CD8-positive, alpha-beta memory T cell (primary cell): ENCODE measurements around the gene MTPN. TPM values are rescaled to one million over a fixed set of nuclear protein-coding genes. Genes with fewer than 3 reads are reported as not detected.

ENCODE experiments used
- CTCF ChIA-PET: fragments of 350-600 bp; sonication (Branson Sonifier 250); formaldehyde crosslinking; loops from one replicate; lab custom pipeline; 2021; ENCODE audit warnings: antibody characterized with exemption; lab: Charles Lee
- POLR2A ChIA-PET: fragments of 350-600 bp; sonication (Branson Sonifier 250); formaldehyde crosslinking; loops from one replicate; lab custom pipeline; 2021; ENCODE audit warnings: antibody characterized with exemption; lab: Charles Lee
- DNase-seq, 5 donors: peaks; one replicate each; pipeline versions ENCODE4 v3.0.0 to v3.0.0-alpha.2; 2020 to 2022; ENCODE audit warnings: mixed read lengths in 1 of 5
- H3K27ac ChIP-seq: one replicate; pipeline ENCODE4 v1.7.0; 2013; ENCODE audit warnings: low read depth, mild to moderate bottlenecking, low read length, moderate library complexity
- H3K27me3 ChIP-seq: 2 replicates; pipeline ENCODE4 v1.7.0; 2013; ENCODE audit warnings: low read length, mild to moderate bottlenecking; ENCODE audit not compliant: insufficient read depth, poor library complexity, severe bottlenecking
- H3K36me3 ChIP-seq: 2 replicates; pipeline ENCODE4 v1.7.0; 2013; ENCODE audit warnings: mild to moderate bottlenecking, low read length, moderate library complexity; ENCODE audit not compliant: insufficient read depth
- H3K4me1 ChIP-seq: 2 replicates; pipeline ENCODE4 v1.7.0; 2013; ENCODE audit warnings: mild to moderate bottlenecking, low read length, moderate library complexity; ENCODE audit not compliant: insufficient read depth
- H3K4me3 ChIP-seq: 2 replicates; pipeline ENCODE4 v1.7.0; 2013; ENCODE audit warnings: mild to moderate bottlenecking, low read length
- H3K9me3 ChIP-seq: 2 replicates; pipeline ENCODE4 v1.7.0; 2013; ENCODE audit warnings: mild to moderate bottlenecking, low read length
- H3K27ac Mint-ChIP-seq, 8 donors: one replicate each; pipeline ENCODE4 v1.8.0; 2020 to 2021; ENCODE audit warnings: mixed read lengths in 8 of 8, mild to moderate bottlenecking in 6 of 8, inconsistent platforms in 3 of 8, moderate library complexity in 3 of 8
- H3K27me3 Mint-ChIP-seq, 2 donors: one replicate each; pipeline ENCODE4 v1.8.0; 2020 to 2021; ENCODE audit warnings: mixed read lengths in 2 of 2, mild to moderate bottlenecking in 1 of 2, moderate library complexity in 1 of 2
- H3K36me3 Mint-ChIP-seq, 3 donors: one replicate each; pipeline ENCODE4 v1.8.0; 2020 to 2021; ENCODE audit warnings: mixed read lengths in 3 of 3, inconsistent platforms in 1 of 3, mild to moderate bottlenecking in 1 of 3
- H3K4me1 Mint-ChIP-seq, 3 donors: one replicate each; pipeline ENCODE4 v1.8.0; 2020 to 2021; ENCODE audit warnings: mixed read lengths in 3 of 3, inconsistent platforms in 1 of 3, mild to moderate bottlenecking in 1 of 3
- H3K4me3 Mint-ChIP-seq, 7 donors: one replicate each; pipeline ENCODE4 v1.8.0; 2020 to 2021; ENCODE audit warnings: mixed read lengths in 7 of 7, mild to moderate bottlenecking in 6 of 7, moderate library complexity in 4 of 7, inconsistent platforms in 2 of 7
- H3K9me3 Mint-ChIP-seq, 5 donors: one replicate each; pipeline ENCODE4 v1.8.0; 2020 to 2022; ENCODE audit warnings: mixed read lengths in 5 of 5, mild to moderate bottlenecking in 3 of 5, moderate library complexity in 2 of 5, inconsistent platforms in 1 of 5
- polyA plus RNA-seq: library from polyadenylated mRNA; unstranded; fragments of 300-500 nt; fragmentation: Illumina TruSeq; gene quantifications from one replicate; pipeline ENCODE4 v1.2.3, GENCODE V29; 2021
- total RNA-seq, 2 experiments: library from RNA; stranded (reverse); gene quantifications; one replicate each; pipeline ENCODE4 v1.2.3, GENCODE V29; 2021

MTPN gene
- total and polyA plus RNA-seq, 3 experiments from 2014 or later = 101 to 147 (median 143) TPM

GRCh38 chr7:135929722-135930141 is 47.4 kb downstream of the MTPN start:
- Mint-ChIP-seq H3K36me3 (peaks cover 0 to 50% (median 11%) of the 10 kb centered on the region in 3 donors), H3K4me1 (peaks cover 46 to 65% (median 48%) of the 10 kb centered on the region in 3 donors), H3K27ac (peak overlapping the region in 5 of 8 donors; percentile 19 to 84 (median 64)), H3K9me3 (no peaks in the 10 kb centered on the region), H3K4me3 (peak overlapping the region in 1 of 7 donors; percentile 6), H3K27me3 (no peaks in the 10 kb centered on the region)
- no peak for DNase-seq
- CTCF ChIA-PET = no interaction called here
- H3K9me3 ChIP-seq = no peaks in the 10 kb centered on the region
- H3K4me1 ChIP-seq = peaks cover 25% of the 10 kb centered on the region
- H3K27me3 ChIP-seq = no peaks in the 10 kb centered on the region
- no peak overlapping the region for H3K27ac ChIP-seq
- POLR2A ChIA-PET = no interaction called here
- no peak overlapping the region for H3K4me3 ChIP-seq
- H3K36me3 ChIP-seq = peaks cover 21% of the 10 kb centered on the region

DNA sequence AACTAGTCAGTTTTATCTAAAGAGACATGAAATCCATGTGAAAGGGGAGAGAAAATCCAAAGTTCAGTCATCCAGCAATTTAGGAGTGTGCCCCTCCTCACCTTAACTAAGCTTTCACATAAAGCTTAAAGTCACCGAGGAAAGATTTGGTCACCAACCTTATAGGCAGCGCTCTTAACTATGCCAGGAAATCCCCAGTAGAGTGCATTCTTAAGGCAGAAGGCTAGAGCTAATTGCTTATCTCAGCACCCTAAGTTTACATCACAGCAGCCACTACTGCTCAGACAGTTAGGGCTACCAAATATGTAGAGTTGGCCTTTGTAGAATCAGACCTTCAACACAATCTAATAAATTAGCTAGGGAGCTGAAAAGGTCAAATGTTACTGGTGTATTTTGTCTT is 47.9 kb downstream of the MTPN start:
- peaks cover 0 to 50% (median 11%) of the 10 kb centered on the region in 3 donors for H3K36me3 Mint-ChIP-seq
- no peaks in the 10 kb centered on the region for H3K27me3 Mint-ChIP-seq
- no peak overlapping the region for H3K4me3 Mint-ChIP-seq
- H3K4me1 Mint-ChIP-seq = peaks cover 41 to 60% (median 43%) of the 10 kb centered on the region in 3 donors
- H3K4me1 ChIP-seq = peaks cover 21% of the 10 kb centered on the region
- peaks cover 21% of the 10 kb centered on the region for H3K36me3 ChIP-seq
- CTCF ChIA-PET = no interaction called here
- H3K27ac Mint-ChIP-seq = peak overlapping the region in 3 of 8 donors; percentile 19 to 82 (median 64)
- POLR2A ChIA-PET = no interaction called here
- no peaks in the 10 kb centered on the region for H3K9me3 Mint-ChIP-seq
- no peak overlapping the region for H3K27ac ChIP-seq
- no peaks in the 10 kb centered on the region for H3K9me3 ChIP-seq
- DNase-seq = no peak
- H3K27me3 ChIP-seq = no peaks in the 10 kb centered on the region
- H3K4me3 ChIP-seq = no peak overlapping the region

- H3K9me3 Mint-ChIP-seq = no peaks in the 10 kb centered on the region
- CTCF ChIA-PET = no interaction called here
- Histone ChIP-seq H3K4me3 (no peak overlapping the region), H3K9me3 (no peaks in the 10 kb centered on the region), H3K27ac (no peak overlapping the region), H3K4me1 (peaks cover 11% of the 10 kb centered on the region), H3K36me3 (peaks cover 21% of the 10 kb centered on the region), H3K27me3 (no peaks in the 10 kb centered on the region)
- no peak overlapping the region for H3K4me3 Mint-ChIP-seq
- POLR2A ChIA-PET = no interaction called here
- no peaks in the 10 kb centered on the region for H3K27me3 Mint-ChIP-seq
- DNase-seq = no peak
- no peak overlapping the region for H3K27ac Mint-ChIP-seq
- peaks cover 30 to 49% (median 32%) of the 10 kb centered on the region in 3 donors for H3K4me1 Mint-ChIP-seq
- peaks cover 0 to 50% (median 11%) of the 10 kb centered on the region in 3 donors for H3K36me3 Mint-ChIP-seq
These were observed 49.0 kb downstream of the MTPN start for GRCh38 chr7:135928136-135928535.

GRCh38 chr7:135925210-135925609 is 51.9 kb downstream of the MTPN start:
- Histone ChIP-seq H3K9me3 (no peaks in the 10 kb centered on the region), H3K4me3 (no peak overlapping the region), H3K27me3 (no peaks in the 10 kb centered on the region), H3K27ac (no peak overlapping the region), H3K4me1 (peaks cover 11% of the 10 kb centered on the region), H3K36me3 (peaks cover 21% of the 10 kb centered on the region)
- Mint-ChIP-seq H3K4me1 (peaks cover 11 to 24% (median 16%) of the 10 kb centered on the region in 3 donors), H3K36me3 (peaks cover 10 to 38% (median 13%) of the 10 kb centered on the region in 3 donors), H3K27ac (no peak overlapping the region), H3K4me3 (no peak overlapping the region), H3K27me3 (no peaks in the 10 kb centered on the region), H3K9me3 (no peaks in the 10 kb centered on the region)
- ChIA-PET POLR2A (no interaction called here), CTCF (no interaction called here)
- no peak for DNase-seq

- no peaks in the 10 kb centered on the region for H3K9me3 ChIP-seq
- peak overlapping the region in 1 of 8 donors; percentile 51 for H3K27ac Mint-ChIP-seq
- CTCF ChIA-PET = no interaction called here
- H3K4me3 ChIP-seq = no peak overlapping the region
- H3K4me1 ChIP-seq = peaks cover 2% of the 10 kb centered on the region
- peaks cover 14% of the 10 kb centered on the region for H3K36me3 ChIP-seq
- no peaks in the 10 kb centered on the region for H3K27me3 Mint-ChIP-seq
- no peak overlapping the region for H3K27ac ChIP-seq
- POLR2A ChIA-PET = no interaction called here
- H3K36me3 Mint-ChIP-seq = peaks cover 8 to 30% (median 10%) of the 10 kb centered on the region in 3 donors
- no peaks in the 10 kb centered on the region for H3K27me3 ChIP-seq
- H3K4me3 Mint-ChIP-seq = no peak overlapping the region
- no peaks in the 10 kb centered on the region for H3K9me3 Mint-ChIP-seq
- no peak for DNase-seq
- peaks cover 5 to 16% (median 11%) of the 10 kb centered on the region in 3 donors for H3K4me1 Mint-ChIP-seq
These were observed 52.9 kb downstream of the MTPN start for GRCh38 chr7:135924302-135924701.

GRCh38 chr7:135922263-135922662 is 54.9 kb downstream of the MTPN start:
- no peak overlapping the region for H3K27ac ChIP-seq
- ChIA-PET CTCF (no interaction called here), POLR2A (no interaction called here)
- no peaks in the 10 kb centered on the region for H3K27me3 ChIP-seq
- H3K36me3 Mint-ChIP-seq = peaks cover 9 to 13% (median 10%) of the 10 kb centered on the region in 3 donors
- no peaks in the 10 kb centered on the region for H3K9me3 Mint-ChIP-seq
- H3K27ac Mint-ChIP-seq = no peak overlapping the region
- H3K4me3 ChIP-seq = no peak overlapping the region
- DNase-seq = no peak
- H3K36me3 ChIP-seq = peaks cover 4% of the 10 kb centered on the region
- H3K4me3 Mint-ChIP-seq = no peak overlapping the region
- H3K4me1 ChIP-seq = no peaks in the 10 kb centered on the region
- H3K27me3 Mint-ChIP-seq = no peaks in the 10 kb centered on the region
- peaks cover 0 to 7% (median 4%) of the 10 kb centered on the region in 3 donors for H3K4me1 Mint-ChIP-seq
- H3K9me3 ChIP-seq = no peaks in the 10 kb centered on the region

GRCh38 chr7:135920478-135920877 is 56.7 kb downstream of the MTPN start:
- no peaks in the 10 kb centered on the region for H3K27me3 ChIP-seq
- no peak for DNase-seq
- POLR2A ChIA-PET = no interaction called here
- H3K36me3 Mint-ChIP-seq = peaks cover 0 to 15% (median 5%) of the 10 kb centered on the region in 3 donors
- H3K9me3 Mint-ChIP-seq = peaks cover 0 to 1% (median 0%) of the 10 kb centered on the region in 5 donors
- H3K27ac Mint-ChIP-seq = peak overlapping the region in 1 of 8 donors; percentile 63
- no peaks in the 10 kb centered on the region for H3K27me3 Mint-ChIP-seq
- no peak overlapping the region for H3K4me3 ChIP-seq
- H3K4me3 Mint-ChIP-seq = no peak overlapping the region
- no peaks in the 10 kb centered on the region for H3K36me3 ChIP-seq
- H3K27ac ChIP-seq = no peak overlapping the region
- no peaks in the 10 kb centered on the region for H3K9me3 ChIP-seq
- CTCF ChIA-PET = no interaction called here
- no peaks in the 10 kb centered on the region for H3K4me1 ChIP-seq
- peaks cover 0 to 4% (median 4%) of the 10 kb centered on the region in 3 donors for H3K4me1 Mint-ChIP-seq

GRCh38 chr7:135919071-135919841 is 57.9 kb downstream of the MTPN start:
- H3K36me3 ChIP-seq = no peaks in the 10 kb centered on the region
- H3K4me3 Mint-ChIP-seq = no peak overlapping the region
- peaks cover 0 to 15% (median 5%) of the 10 kb centered on the region in 3 donors for H3K36me3 Mint-ChIP-seq
- ChIA-PET CTCF (no interaction called here), POLR2A (no interaction called here)
- no peaks in the 10 kb centered on the region for H3K27me3 Mint-ChIP-seq
- H3K27me3 ChIP-seq = no peaks in the 10 kb centered on the region
- H3K4me1 ChIP-seq = no peaks in the 10 kb centered on the region
- no peaks in the 10 kb centered on the region for H3K9me3 ChIP-seq
- peaks cover 0 to 4% (median 0%) of the 10 kb centered on the region in 3 donors for H3K4me1 Mint-ChIP-seq
- H3K27ac Mint-ChIP-seq = peak overlapping the region in 1 of 8 donors; percentile 62
- no peak overlapping the region for H3K4me3 ChIP-seq
- peaks cover 0 to 1% (median 0%) of the 10 kb centered on the region in 5 donors for H3K9me3 Mint-ChIP-seq
- DNase-seq = no peak
- no peak overlapping the region for H3K27ac ChIP-seq
